NCI-H1930 (cell line): ENCODE results near the gene ABHD3.
"Not testable (repeated sequence)": the region's sequence is repeated elsewhere in the genome, so short reads cannot be mapped to it uniquely, and the experiment has no call there.

ENCODE experiments used
- DNase-seq, 2 experiments: peaks; one replicate each; lab custom pipeline; 2025; lab: John Stamatoyannopoulos, UW

Gene ABHD3

GRCh38 chr18:21650311-21650710 lies 54.3 kb downstream of the ABHD3 start:
- DNase-seq: no peak

- not testable (repeated sequence) for DNase-seq
Observed at GRCh38 chr18:21640375-21640774, 64.2 kb downstream of the ABHD3 start.

DNA sequence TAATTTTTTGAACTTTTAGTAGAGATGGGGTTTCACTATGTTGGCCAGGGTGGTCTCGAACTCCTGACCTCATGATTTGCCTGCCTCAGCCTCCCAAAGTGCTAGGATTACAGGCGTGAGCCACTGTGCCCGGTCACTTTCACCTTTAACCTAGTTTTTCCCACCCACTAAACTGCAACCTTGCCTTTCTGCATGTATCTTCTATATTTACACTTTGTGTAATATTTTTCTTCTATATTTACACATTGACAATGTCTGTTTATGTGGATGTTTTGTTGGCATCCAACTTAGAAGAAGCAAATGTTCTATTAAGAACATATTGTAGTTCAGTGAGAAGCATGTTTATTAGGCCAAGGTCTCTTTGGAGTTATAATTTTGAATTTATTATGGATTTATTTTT lies 65.8 kb downstream of the ABHD3 start:
- DNase-seq: no peak

DNA sequence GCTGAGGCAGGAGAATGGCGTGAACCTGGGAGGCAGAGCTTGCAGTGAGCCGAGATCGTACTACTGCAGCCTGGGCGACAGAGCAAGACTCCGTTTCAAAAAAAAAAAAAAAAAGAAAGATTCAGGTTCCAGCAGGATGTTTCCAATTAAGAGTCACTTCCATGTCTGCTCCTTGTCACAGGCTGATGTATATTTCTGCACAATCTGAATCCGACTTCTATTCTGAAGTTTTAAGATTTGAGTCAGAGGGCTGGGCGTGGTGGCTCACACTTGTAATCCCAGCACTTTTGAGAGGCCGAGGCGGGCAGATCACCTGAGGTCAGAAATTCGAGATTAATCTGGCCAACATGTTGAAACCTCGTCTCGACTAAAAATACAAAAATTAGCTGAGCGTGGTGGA lies 67.8 kb downstream of the ABHD3 start:
- DNase-seq: no peak

DNA sequence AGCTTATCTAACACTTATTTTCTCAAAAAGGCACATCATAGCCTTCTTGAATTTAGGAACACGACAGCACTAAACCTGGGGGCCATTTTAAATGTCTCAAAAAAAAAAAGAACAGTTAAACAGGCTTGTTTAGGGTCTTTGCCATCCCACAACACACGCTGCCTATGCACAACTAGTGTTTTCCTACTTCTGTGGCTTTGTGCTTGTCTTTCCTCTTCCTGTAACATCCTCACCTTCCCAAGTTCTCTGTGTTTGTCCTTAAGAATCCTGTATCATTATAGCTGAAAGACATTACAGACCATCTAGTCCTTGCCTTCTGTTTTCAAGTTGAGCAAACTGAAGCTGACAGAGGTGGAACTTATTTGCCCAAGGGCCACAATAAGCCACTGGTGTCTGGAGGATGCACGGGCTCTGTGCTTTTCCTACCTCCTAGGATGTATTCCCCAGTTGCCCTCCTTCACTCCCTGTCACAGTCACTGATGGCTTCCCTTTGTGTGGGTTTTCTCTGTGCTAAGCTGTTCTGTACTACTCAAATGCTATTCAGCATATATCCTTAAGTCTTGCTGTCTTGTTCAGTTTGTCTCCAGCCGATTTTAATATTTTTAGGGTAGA lies 69.9 kb downstream of the ABHD3 start:
- no peak for DNase-seq

DNA sequence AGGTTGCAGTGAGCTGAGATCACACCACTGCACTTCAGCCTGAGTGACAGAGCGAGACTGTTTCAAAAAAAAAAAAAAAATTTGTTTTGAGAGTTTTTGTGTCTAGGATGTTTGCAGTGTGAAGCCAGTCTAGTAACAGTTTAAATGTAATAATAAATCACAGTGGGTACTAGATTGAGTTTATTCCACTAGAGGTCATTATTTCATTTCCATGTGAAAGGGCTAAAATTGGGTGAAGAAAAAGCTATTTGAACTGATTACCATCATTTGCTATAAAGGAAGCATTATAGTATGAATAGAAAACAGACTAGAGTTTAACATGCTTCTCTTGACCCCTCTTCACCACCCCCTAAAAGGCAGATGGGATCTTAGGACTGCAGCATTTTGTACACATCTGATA lies 72.2 kb downstream of the ABHD3 start:
- DNase-seq: no peak

DNA sequence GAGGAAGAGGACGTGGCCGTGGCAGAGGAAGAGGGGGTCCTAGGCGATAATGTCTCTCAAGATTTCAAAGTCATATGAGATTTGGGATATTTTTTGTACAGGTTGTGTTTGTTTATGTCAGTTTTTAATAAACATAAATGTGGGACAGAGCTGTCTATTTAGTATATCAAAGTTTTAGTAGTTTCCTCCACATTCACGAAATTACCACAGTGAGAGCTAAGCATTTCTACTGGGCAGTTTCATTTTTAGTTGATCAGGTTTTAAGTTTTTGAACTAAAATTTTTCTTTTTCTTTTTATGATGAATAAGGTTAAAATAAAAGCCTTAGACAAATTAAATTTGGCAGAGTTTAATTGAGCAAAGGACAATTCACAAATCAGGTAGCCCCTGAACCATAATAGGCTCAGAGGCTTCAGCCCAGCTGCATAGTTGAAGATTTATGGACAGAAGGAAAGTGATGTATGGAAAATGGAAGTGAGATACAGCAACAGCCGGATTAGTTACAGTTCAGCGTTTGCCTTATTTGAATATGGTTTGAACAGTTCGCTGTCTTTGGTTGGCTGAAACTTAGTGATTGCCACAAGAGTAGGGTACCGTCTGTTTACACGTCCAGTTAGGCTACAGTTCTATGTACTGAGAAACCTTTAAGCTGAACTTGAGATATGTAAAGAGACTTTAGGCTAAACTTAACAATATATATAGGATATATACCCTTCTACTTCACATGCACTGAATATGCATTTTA lies 75.3 kb downstream of the ABHD3 start:
- no peak for DNase-seq

GRCh38 chr18:21621640-21622039 lies 82.9 kb downstream of the ABHD3 start:
- DNase-seq: not testable (repeated sequence)

GRCh38 chr18:21612125-21613039 lies 92.2 kb downstream of the ABHD3 start, which contains the start of gene SNRPD1:
Gene SNRPD1 (plus strand): TSS chr18:21612314. CDS start chr18:21612430, 116 bp downstream.
- peak; percentile 92 to 94 for DNase-seq

GRCh38 chr18:21611401-21612124 lies 93.0 kb downstream of the ABHD3 start:
- DNase-seq: not testable (repeated sequence)

DNA sequence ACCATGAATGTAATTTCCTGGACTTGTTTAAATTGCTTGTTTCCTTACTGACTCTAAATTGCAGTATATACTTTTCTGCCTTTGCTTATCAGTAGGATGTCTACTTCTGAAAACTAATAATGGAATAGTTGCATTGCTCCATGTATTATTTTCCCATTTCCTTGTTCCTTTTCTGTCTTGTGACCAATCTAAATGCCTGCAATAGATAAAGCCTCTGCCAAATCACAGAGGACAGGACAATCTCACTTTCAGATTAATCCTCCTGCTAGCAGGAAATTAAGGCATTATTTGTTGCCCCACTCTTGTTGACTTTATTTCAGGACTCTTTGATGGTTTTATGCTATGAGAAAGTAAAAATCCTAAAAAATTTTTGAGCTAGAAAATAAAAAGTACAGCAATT lies 99.4 kb downstream of the ABHD3 start:
- DNase-seq: no peak

- no peak for DNase-seq
Observed at GRCh38 chr18:21604671-21605070, 99.9 kb downstream of the ABHD3 start.

- DNase-seq: no peak
Observed at GRCh38 chr18:21602299-21602587, 102.3 kb downstream of the ABHD3 start.
